Neutrophil (primary cell): Measurements from ENCODE around the gene RPL27.

Experiments
- H3K27ac ChIP-seq: fragments of 200-600 bp; sonication (generic); 2 replicates; pipeline ENCODE4 v1.5.1; 2016; ENCODE audit warnings: mild to moderate bottlenecking, moderate library complexity
- H3K27me3 ChIP-seq: fragments of 200-600 bp; sonication (generic); 2 replicates; pipeline ENCODE4 v1.6.0; 2016; ENCODE audit warnings: mild to moderate bottlenecking
- H3K36me3 ChIP-seq: fragments of 200-600 bp; sonication (generic); 2 replicates; pipeline ENCODE4 v1.5.1; 2017
- H3K4me1 ChIP-seq, 2 experiments: fragments of 200-600 bp in 1 of 2; sonication (generic) in 1 of 2; 1 replicate in 1 of 2; 2 replicates in 1 of 2; pipeline versions ENCODE4 v1.5.1 to v1.6.1; 2013 to 2016; ENCODE audit warnings: low read depth in 1 of 2, low read length in 1 of 2, mild to moderate bottlenecking in 1 of 2, moderate library complexity in 1 of 2; ENCODE audit not compliant: control insufficient read depth in 1 of 2, insufficient read depth in 1 of 2
- H3K4me3 ChIP-seq, 2 experiments: fragments of 200-600 bp in 1 of 2; sonication (generic) in 1 of 2; 1 replicate in 1 of 2; 2 replicates in 1 of 2; pipeline ENCODE4 v1.5.1; 2013 to 2016; ENCODE audit warnings: low read depth in 1 of 2, low read length in 1 of 2, mild to moderate bottlenecking in 1 of 2, moderate library complexity in 1 of 2
- H3K9me3 ChIP-seq: fragments of 200-600 bp; sonication (generic); 2 replicates; pipeline ENCODE4 v1.5.1; 2016
- TF ChIP-seq, protein P1 (sequence below): fragments of 200-600 bp; sonication (generic); IDR thresholded peaks from 2 replicates; pipeline ENCODE4 v1.5.1; 2016; ENCODE audit warnings: antibody characterized with exemption

RPL27 gene

GRCh38 chr17:43039646-43040045 is 41.4 kb downstream of the RPL27 start:
- Histone ChIP-seq H3K4me1 (no peaks in the 10 kb centered on the region), H3K27me3 (no peaks in the 10 kb centered on the region), H3K27ac (no peak overlapping the region), H3K36me3 (peaks cover 14% of the 10 kb centered on the region), H3K4me3 (no peak overlapping the region), H3K9me3 (no peaks in the 10 kb centered on the region)
- TF ChIP-seq, protein P1, sequence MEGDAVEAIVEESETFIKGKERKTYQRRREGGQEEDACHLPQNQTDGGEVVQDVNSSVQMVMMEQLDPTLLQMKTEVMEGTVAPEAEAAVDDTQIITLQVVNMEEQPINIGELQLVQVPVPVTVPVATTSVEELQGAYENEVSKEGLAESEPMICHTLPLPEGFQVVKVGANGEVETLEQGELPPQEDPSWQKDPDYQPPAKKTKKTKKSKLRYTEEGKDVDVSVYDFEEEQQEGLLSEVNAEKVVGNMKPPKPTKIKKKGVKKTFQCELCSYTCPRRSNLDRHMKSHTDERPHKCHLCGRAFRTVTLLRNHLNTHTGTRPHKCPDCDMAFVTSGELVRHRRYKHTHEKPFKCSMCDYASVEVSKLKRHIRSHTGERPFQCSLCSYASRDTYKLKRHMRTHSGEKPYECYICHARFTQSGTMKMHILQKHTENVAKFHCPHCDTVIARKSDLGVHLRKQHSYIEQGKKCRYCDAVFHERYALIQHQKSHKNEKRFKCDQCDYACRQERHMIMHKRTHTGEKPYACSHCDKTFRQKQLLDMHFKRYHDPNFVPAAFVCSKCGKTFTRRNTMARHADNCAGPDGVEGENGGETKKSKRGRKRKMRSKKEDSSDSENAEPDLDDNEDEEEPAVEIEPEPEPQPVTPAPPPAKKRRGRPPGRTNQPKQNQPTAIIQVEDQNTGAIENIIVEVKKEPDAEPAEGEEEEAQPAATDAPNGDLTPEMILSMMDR, result no peak

GRCh38 chr17:43040655-43041054 is 42.4 kb downstream of the RPL27 start:
- Histone ChIP-seq H3K9me3 (no peaks in the 10 kb centered on the region), H3K27ac (no peak overlapping the region), H3K27me3 (no peaks in the 10 kb centered on the region), H3K36me3 (peaks cover 23% of the 10 kb centered on the region), H3K4me3 (no peak overlapping the region), H3K4me1 (no peaks in the 10 kb centered on the region)
- TF ChIP-seq, protein P1, result no peak

GRCh38 chr17:43042025-43042628 is 43.9 kb downstream of the RPL27 start:
- H3K27me3 ChIP-seq, result no peaks in the 10 kb centered on the region
- H3K9me3 ChIP-seq, result no peaks in the 10 kb centered on the region
- no peak overlapping the region for H3K27ac ChIP-seq
- H3K4me1 ChIP-seq, result no peaks in the 10 kb centered on the region
- TF ChIP-seq, protein P1, result no peak
- no peak overlapping the region for H3K4me3 ChIP-seq
- H3K36me3 ChIP-seq, result peaks cover 33% of the 10 kb centered on the region

- TF ChIP-seq, protein P1, result no peak
- H3K9me3 ChIP-seq, result no peaks in the 10 kb centered on the region
- no peak overlapping the region for H3K4me3 ChIP-seq
- H3K36me3 ChIP-seq, result peaks cover 38% of the 10 kb centered on the region
- H3K27me3 ChIP-seq, result no peaks in the 10 kb centered on the region
- H3K4me1 ChIP-seq, result no peaks in the 10 kb centered on the region
- no peak overlapping the region for H3K27ac ChIP-seq
Measured at GRCh38 chr17:43043307-43043706, 45.1 kb downstream of the RPL27 start.

DNA sequence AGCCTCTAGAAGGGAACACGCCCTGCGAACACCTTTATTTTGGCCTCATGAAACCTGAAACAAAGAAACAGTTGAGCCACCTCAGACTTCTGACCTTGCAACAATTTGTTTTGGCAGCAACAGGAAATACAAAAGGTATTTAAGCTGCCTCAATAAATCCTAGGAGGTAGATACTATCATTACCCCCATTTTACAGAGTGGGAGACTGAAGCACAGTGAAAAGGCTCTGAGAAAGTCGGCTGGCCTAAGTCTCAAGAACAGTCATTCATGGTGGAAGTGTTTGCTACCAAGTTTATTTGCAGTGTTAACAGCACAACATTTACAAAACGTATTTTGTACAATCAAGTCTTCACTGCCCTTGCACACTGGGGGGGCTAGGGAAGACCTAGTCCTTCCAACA is 45.8 kb downstream of the RPL27 start:
- H3K27me3 ChIP-seq, result no peaks in the 10 kb centered on the region
- no peak overlapping the region for H3K4me3 ChIP-seq
- H3K4me1 ChIP-seq, result no peaks in the 10 kb centered on the region
- H3K36me3 ChIP-seq, result peaks cover 43% of the 10 kb centered on the region
- no peaks in the 10 kb centered on the region for H3K9me3 ChIP-seq
- TF ChIP-seq, protein P1, result no peak
- no peak overlapping the region for H3K27ac ChIP-seq
